HCT116 (cell line): ENCODE data around the gene GHRHR.

ENCODE experiments used
- CTCF ChIP-seq, 3 experiments: fragments of 200-600 bp in 1 of 3; sonication (generic) in 1 of 3; IDR thresholded peaks in 2 of 3; conservative IDR thresholded peaks in 1 of 3; 2 replicates each; pipeline ENCODE4 v1.5.1; 2012 to 2017; ENCODE audit warnings: low read depth in 2 of 3, low read length in 2 of 3, antibody characterized with exemption in 1 of 3, borderline replicate concordance in 1 of 3, control low read depth in 1 of 3, mild to moderate bottlenecking in 1 of 3, mixed read lengths in 1 of 3, mixed run types in 1 of 3, moderate library complexity in 1 of 3; ENCODE audit not compliant: insufficient read depth in 1 of 3
- ELF1 ChIP-seq: IDR thresholded peaks from 2 replicates; pipeline ENCODE4 v1.6.1; 2012; ENCODE audit warnings: low read depth, borderline replicate concordance
- EZH2 ChIP-seq: fragments of 200-600 bp; sonication (generic); IDR thresholded peaks from 2 replicates; pipeline ENCODE4 v1.6.1; 2017; ENCODE audit warnings: antibody characterized with exemption, mixed run types
- EZH2phosphoT487 ChIP-seq: fragments of 200-600 bp; IDR thresholded peaks from 2 replicates; pipeline ENCODE4 v1.6.1; 2018; ENCODE audit warnings: antibody characterized with exemption, borderline replicate concordance
- MAX ChIP-seq: IDR thresholded peaks from 2 replicates; pipeline ENCODE4 v1.6.1; 2012
- POLR2AphosphoS5 ChIP-seq: IDR thresholded peaks from 2 replicates; pipeline ENCODE4 v1.6.1; 2011; ENCODE audit warnings: mild to moderate bottlenecking, low read depth, low read length, moderate library complexity
- RAD21 ChIP-seq: IDR thresholded peaks from 2 replicates; pipeline ENCODE4 v1.6.1; 2012; ENCODE audit warnings: low read depth, mild to moderate bottlenecking

- no peak for TF ChIP-seq MAX
- TF ChIP-seq POLR2AphosphoS5: no peak
- TF ChIP-seq CTCF (IDR thresholded peaks at IDR 0.05 in 2 of 3, conservative IDR thresholded peaks at IDR 0.05 in 1 of 3; ENCODE audit: borderline replicate concordance in 1 of 3, insufficient read depth in 1 of 3, low read depth in 2 of 3, low read length in 2 of 3): peak; percentile 67 to 74 (median 72); a peak in 5 of 6 replicates
- no peak for TF ChIP-seq EZH2phosphoT487
- no peak for TF ChIP-seq ELF1
- TF ChIP-seq RAD21: peak; percentile 76
- no peak for TF ChIP-seq EZH2
These were observed 14.3 kb downstream of the GHRHR start for GRCh38 chr7:30977896-30978564.
